HFF-Myc (cell line): ENCODE results near the gene WRAP73.

Experiments used
- DNase-seq: peaks from one replicate; pipeline ENCODE4 v3.0.0-alpha.2; 2011; ENCODE audit warnings: low read depth; ENCODE audit errors: extremely low read depth
- H3K4me3 ChIP-seq: replicated peaks from 2 replicates; pipeline ENCODE4 v1.5.1; 2011; ENCODE audit warnings: low read depth, mild to moderate bottlenecking, control low read depth, low read length
- TF ChIP-seq, protein P1 (sequence below): IDR thresholded peaks from 2 replicates; pipeline ENCODE4 v1.5.1; 2012; ENCODE audit warnings: mild to moderate bottlenecking, low read depth, low read length, control low read depth; ENCODE audit errors: missing control alignments

Gene WRAP73

DNA sequence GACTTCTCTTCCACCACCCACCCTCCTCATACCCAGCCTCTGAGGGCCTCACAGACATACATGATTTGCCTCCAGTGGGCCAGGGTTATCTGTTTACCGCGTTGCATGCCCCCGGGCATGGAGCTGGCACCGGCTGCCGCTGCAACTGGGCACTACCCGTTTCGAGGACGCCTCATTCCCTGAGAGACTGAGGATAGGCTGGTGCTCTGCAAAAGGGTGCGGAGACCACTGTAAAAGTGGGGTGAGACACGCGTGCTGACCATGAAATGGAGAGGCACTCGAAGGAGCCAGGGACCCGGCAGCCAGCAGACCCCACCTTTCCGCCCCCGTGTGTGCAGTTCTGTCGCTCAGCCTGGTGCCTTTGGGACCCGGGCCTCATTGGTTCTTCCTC, 23.1 kb upstream of the WRAP73 start:
- no peak for DNase-seq
- TF ChIP-seq, protein P1, sequence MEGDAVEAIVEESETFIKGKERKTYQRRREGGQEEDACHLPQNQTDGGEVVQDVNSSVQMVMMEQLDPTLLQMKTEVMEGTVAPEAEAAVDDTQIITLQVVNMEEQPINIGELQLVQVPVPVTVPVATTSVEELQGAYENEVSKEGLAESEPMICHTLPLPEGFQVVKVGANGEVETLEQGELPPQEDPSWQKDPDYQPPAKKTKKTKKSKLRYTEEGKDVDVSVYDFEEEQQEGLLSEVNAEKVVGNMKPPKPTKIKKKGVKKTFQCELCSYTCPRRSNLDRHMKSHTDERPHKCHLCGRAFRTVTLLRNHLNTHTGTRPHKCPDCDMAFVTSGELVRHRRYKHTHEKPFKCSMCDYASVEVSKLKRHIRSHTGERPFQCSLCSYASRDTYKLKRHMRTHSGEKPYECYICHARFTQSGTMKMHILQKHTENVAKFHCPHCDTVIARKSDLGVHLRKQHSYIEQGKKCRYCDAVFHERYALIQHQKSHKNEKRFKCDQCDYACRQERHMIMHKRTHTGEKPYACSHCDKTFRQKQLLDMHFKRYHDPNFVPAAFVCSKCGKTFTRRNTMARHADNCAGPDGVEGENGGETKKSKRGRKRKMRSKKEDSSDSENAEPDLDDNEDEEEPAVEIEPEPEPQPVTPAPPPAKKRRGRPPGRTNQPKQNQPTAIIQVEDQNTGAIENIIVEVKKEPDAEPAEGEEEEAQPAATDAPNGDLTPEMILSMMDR = no peak
- no peak overlapping the region for H3K4me3 ChIP-seq

DNA sequence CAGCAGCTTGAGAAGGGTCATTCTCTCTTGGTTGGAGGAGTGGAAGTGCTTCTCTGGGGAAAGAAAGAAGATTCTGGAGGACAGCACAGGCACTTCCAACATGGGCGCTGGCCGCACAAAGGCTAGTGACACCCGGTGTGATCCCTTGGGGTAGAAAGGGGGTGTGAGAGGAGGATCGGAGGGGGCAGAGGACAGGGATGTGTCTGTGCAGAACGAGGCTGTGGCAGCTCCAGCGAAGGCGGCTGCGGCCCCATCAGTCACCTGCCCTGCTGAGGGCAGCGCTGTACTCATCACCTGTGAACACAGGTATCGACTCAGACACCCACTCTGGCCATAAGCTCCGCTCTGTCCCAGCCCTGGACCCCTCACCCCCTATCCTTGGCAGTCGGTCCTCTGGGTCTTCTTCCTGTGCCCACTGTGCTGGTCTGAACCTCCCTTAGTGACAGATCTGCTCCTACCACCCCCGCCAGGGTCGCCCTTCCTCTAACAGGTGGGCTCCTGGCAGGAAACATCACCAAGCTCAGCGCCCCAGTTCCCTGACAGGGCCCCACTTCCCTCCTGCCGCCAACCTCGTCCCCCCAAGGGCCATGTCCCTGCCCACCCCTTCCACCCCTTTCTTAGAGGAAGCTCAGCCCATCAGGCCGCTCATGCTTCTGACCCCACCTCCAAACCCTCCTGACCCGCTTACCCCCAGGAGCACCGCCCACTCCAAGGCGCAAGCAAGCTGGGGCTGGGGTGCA, 22.5 kb upstream of the WRAP73 start:
- no peak overlapping the region for H3K4me3 ChIP-seq
- TF ChIP-seq, protein P1 = no peak

DNA sequence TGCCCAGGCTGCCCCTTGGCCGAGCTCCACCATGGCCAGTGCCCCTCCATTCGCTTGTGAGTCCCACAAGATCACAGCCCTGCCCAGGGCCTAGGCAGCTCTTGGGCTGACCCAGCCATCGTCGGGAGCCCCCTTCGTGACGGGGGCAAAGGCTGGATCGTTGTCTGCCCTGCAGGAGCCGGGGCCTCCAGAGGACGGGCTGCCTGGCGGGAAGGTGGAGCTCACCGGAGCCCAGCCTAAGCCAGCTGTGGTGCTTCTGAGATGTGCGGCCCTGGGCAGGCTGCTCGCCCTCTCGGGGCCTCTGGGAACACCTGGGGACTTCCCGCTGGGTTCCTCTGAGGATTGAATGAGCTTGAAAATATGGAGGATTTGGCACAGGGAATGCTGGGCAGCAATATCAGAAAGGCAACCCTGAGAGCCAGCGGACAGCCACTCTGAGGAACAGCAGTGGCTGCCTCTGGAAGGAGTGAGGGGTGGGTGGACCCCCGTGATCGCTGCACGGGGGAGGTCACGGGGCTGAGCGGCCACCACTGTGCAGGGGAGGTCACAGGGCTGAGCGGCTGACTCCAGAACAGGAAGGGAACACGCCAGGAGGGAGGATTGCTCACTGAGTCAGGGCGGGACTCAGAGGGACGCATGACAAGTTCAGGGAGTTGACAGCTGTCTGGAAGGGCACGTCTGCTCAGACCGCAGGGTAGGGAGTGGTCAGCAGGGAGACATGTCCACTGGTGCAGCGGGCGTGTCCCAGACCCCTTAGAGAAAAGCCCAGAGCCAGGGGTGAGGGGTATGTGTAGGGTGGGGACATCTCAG, 21.7 kb upstream of the WRAP73 start:
- DNase-seq = no peak
- TF ChIP-seq, protein P1 = no peak
- H3K4me3 ChIP-seq = no peak overlapping the region

More for the DNA sequence above, 22.5 kb upstream of the WRAP73 start:
- DNase-seq = no peak

DNA sequence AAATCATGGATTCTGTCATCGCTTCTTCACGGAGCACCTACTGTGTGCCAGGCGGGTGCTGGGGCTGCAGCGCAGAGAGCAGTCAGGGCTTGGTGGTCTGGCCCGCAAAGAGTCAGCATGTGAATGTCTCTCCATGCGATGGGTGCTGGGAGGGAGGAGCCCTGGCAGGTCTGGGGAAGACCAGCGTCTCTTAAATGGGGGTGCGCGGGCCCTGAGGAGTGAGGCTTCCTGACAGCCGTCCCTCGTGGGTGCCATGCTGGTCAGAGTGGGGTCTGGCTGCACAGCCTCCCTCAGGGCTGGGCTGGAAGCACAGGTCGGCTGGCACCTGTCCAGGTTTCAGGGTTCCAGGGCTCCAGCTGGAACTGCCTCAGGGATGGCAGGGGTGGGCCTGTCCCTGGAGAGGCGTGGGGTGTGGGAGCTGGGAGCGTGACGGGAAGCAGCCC, 20.9 kb upstream of the WRAP73 start:
- TF ChIP-seq, protein P1 = no peak
- no peak for DNase-seq

DNA sequence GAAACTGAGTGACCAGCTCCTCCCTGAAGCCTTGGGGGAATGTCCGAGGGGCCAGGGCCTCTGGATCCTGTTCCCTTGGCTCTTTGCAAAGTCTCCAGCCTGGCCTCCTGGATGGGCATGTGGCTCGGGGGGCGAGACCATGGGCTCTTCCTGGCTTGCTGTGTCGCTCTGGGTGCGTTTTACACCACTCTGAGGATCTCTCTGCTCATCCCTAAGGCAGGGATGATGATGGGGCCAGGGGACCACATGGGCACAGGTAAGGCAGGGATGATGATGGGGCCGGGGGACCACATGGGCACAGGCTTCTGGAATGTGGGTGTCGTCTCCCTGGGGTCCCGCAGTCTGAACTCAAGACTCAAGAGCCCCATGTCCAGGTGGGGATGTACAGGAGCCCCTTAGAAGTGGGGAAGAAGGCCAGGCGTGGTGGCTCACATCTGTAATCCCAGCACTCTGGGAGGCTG, 20.1 kb upstream of the WRAP73 start:
- no peak overlapping the region for H3K4me3 ChIP-seq
- TF ChIP-seq, protein P1 = no peak
- no peak for DNase-seq

More for the DNA sequence above, 20.9 kb upstream of the WRAP73 start:
- H3K4me3 ChIP-seq = no peak overlapping the region

DNA sequence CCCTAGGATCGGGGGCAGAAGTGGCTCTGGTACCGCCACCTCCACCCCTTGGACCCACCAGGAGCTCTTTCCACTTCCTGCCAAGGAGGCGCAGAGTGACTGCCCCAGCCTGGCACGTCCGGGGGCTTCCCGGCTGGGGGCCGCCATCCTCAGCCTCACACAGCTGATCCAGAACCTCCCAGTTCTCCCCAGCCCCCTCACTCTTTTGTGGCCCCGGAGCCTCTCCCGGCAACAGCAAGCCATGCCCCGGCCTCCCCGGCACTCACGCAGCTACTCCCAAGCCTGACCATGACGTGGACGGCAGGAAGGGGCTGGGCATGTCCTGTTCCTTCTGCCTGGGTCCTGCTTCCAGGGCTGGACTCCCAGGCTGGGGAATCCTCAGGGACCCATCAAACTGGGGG, 19.5 kb upstream of the WRAP73 start:
- H3K4me3 ChIP-seq = no peak overlapping the region
- no peak for DNase-seq
- TF ChIP-seq, protein P1 = no peak
